GM23338 (cell line): Measurements from ENCODE around the gene LRP4.

Experiments
- CREB1 ChIP-seq: fragments of 250-450 bp; sonication (Bioruptor Pico); IDR thresholded peaks from 2 replicates; pipeline ENCODE4 v1.5.0; 2020; ENCODE audit warnings: low read depth, mild to moderate bottlenecking, moderate library complexity
- CTCF ChIP-seq, 2 experiments: fragments of 200-600 bp in 1 of 2; sonication (generic) in 1 of 2; conservative IDR thresholded peaks; 2 replicates each; pipeline versions ENCODE4 v1.5.1 to v1.6.1; 2016 to 2017; ENCODE audit warnings: antibody characterized with exemption in 2 of 2, low read depth in 2 of 2, mild to moderate bottlenecking in 2 of 2, moderate library complexity in 1 of 2
- ETS1 ChIP-seq: IDR thresholded peaks from 2 replicates; pipeline ENCODE4 v1.6.1; 2016; ENCODE audit warnings: antibody characterized with exemption
- EZH2phosphoT487 ChIP-seq: fragments of 200-600 bp; sonication (generic); IDR thresholded peaks from one replicate; pipeline ENCODE4 v1.8.1; 2018; ENCODE audit warnings: antibody characterized with exemption; ENCODE audit not compliant: unreplicated experiment
- POLR2AphosphoS5 ChIP-seq: IDR thresholded peaks from 2 replicates; pipeline ENCODE4 v1.6.1; 2016; ENCODE audit warnings: antibody characterized with exemption, low read depth

GRCh38 chr11:46865340-46865739, 53.0 kb downstream of the LRP4 start:
- TF ChIP-seq ETS1 (no peak), CTCF (conservative IDR thresholded peaks at IDR 0.05; ENCODE audit: low read depth in 2 of 2) (no peak), POLR2AphosphoS5 (no peak), CREB1 (CRISPR knock-in tag) (no peak), EZH2phosphoT487 (no peak)
